Measurements from ENCODE around the gene PRR33. TPM values are rescaled to one million over a fixed set of nuclear protein-coding genes. Genes with fewer than 3 reads are reported as not detected.

PRR33 gene
- total RNA-seq, 2 experiments from 2014 or later: 0.16 to 0.20 TPM

- CTCF ChIA-PET: interaction anchor here (0.8 to 1.6 kb wide), 3 partner anchors 58 to 282 kb away, joined by 3 to 6 read pairs (median 4); no protein-coding TSS in a partner anchor
- no peak for ATAC-seq
- no peaks in the 10 kb centered on the region for H3K36me3 Mint-ChIP-seq (ENCODE audit: low read depth)
- DNase-seq: no peak
- no peak overlapping the region for H3K27ac Mint-ChIP-seq
- H3K9me3 Mint-ChIP-seq: no peaks in the 10 kb centered on the region
- no peak for TF ChIP-seq CTCF (IDR thresholded peaks at IDR 0.05)
- POLR2A ChIA-PET: interaction anchor here (1.3 kb wide), 1 partner anchor 84 kb away, joined by 3 read pairs; no protein-coding TSS in a partner anchor
- H3K4me1 Mint-ChIP-seq (ENCODE audit: low read depth): peaks cover 7% of the 10 kb centered on the region
- intact Hi-C loops (cut with micrococcal nuclease): loop anchor here (5.0 kb wide), 1 partner anchor 37 kb away; no protein-coding TSS in a partner anchor
- H3K4me3 Mint-ChIP-seq: no peak overlapping the region
- H3K27me3 Mint-ChIP-seq: no peaks in the 10 kb centered on the region
Measured at GRCh38 chr11:1934335-1935155, 42.9 kb upstream of the PRR33 start.

GRCh38 chr11:1933416-1934334, 42.0 kb upstream of the PRR33 start:
- ChIA-PET POLR2A (no interaction called here), CTCF (interaction anchor here (0.8 to 1.4 kb wide), 3 partner anchors 52 to 240 kb away, joined by 3 to 6 read pairs (median 3); no protein-coding TSS in a partner anchor)
- intact Hi-C loops (cut with micrococcal nuclease): no loop called here
- Mint-ChIP-seq H3K27me3 (no peaks in the 10 kb centered on the region), H3K4me1 (ENCODE audit: low read depth) (peaks cover 2% of the 10 kb centered on the region), H3K36me3 (ENCODE audit: low read depth) (no peaks in the 10 kb centered on the region), H3K27ac (no peak overlapping the region), H3K4me3 (no peak overlapping the region), H3K9me3 (no peaks in the 10 kb centered on the region)
- ATAC-seq: no peak
- TF ChIP-seq CTCF (IDR thresholded peaks at IDR 0.05): no peak
- DNase-seq: no peak

GRCh38 chr11:1932681-1933080, 41.0 kb upstream of the PRR33 start:
- Mint-ChIP-seq H3K27me3 (no peaks in the 10 kb centered on the region), H3K9me3 (no peaks in the 10 kb centered on the region), H3K27ac (no peak overlapping the region), H3K4me3 (no peak overlapping the region), H3K36me3 (ENCODE audit: low read depth) (no peaks in the 10 kb centered on the region), H3K4me1 (ENCODE audit: low read depth) (peaks cover 2% of the 10 kb centered on the region)
- no peak for TF ChIP-seq CTCF (IDR thresholded peaks at IDR 0.05)
- intact Hi-C loops (cut with micrococcal nuclease): no loop called here
- ChIA-PET POLR2A (no interaction called here), CTCF (interaction anchor here (1.2 to 1.4 kb wide), 2 partner anchors 50 to 51 kb away, joined by 3 read pairs; no protein-coding TSS in a partner anchor)
- no peak for ATAC-seq
- no peak for DNase-seq

GRCh38 chr11:1932105-1932480, 40.4 kb upstream of the PRR33 start:
- Mint-ChIP-seq H3K9me3 (no peaks in the 10 kb centered on the region), H3K4me1 (ENCODE audit: low read depth) (peaks cover 2% of the 10 kb centered on the region), H3K36me3 (ENCODE audit: low read depth) (no peaks in the 10 kb centered on the region), H3K27ac (no peak overlapping the region), H3K27me3 (no peaks in the 10 kb centered on the region), H3K4me3 (no peak overlapping the region)
- no peak for ATAC-seq
- TF ChIP-seq CTCF (IDR thresholded peaks at IDR 0.05): no peak
- no peak for DNase-seq
- intact Hi-C loops (cut with micrococcal nuclease): no loop called here
- CTCF ChIA-PET: interaction anchor here (1.2 kb wide), 1 partner anchor 50 kb away, joined by 3 read pairs; no protein-coding TSS in a partner anchor
- POLR2A ChIA-PET: no interaction called here

Data from activated CD8-positive, alpha-beta T cell treated with anti-CD3 and anti-CD28 coated beads for 36 hours (primary cell).